GM19099 (cell line): ENCODE data around the gene ARVCF.

Experiments used
- POLR2A ChIP-seq: IDR thresholded peaks from 3 replicates; pipeline ENCODE4 v1.6.1; 2011; ENCODE audit warnings: low read depth; ENCODE audit not compliant: insufficient read length; ENCODE audit errors: extremely low read depth

ARVCF gene

GRCh38 chr22:20057596-20058268, 41.1 kb upstream of the ARVCF start:
- TF ChIP-seq POLR2A, result no peak

DNA sequence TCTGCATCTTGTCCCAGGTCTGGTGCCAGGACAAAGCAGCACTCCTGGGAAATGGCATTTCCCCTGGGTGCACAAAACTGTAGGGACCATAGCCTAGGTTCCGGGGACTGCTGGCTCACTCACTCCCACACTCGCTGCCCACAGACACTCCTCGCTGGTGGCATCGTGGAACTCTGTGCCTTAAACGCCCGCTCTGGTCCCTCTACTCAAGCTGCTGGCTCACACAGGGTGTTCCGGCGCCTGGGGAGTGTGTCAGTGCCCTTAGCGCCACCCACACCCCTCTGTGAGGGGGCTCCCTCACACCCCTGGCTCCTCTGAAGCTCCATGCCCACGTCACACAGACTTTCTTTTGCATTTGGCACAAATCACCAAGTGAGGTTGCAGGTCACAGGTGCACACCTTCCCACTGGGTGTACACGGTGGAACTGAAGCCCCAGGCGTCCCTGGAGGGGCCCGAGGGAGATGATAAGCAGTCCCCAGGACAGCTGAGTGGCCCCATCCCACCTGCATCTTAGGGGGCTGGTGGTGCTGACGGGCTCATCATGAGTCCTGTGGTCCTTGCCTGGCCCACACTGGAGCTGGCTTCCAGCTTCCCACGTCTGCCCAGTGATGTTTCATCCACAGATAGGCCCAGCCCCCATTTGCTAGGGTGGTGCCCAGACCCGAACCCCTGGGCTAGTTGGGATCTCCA, 40.2 kb upstream of the ARVCF start:
- no peak for TF ChIP-seq POLR2A

DNA sequence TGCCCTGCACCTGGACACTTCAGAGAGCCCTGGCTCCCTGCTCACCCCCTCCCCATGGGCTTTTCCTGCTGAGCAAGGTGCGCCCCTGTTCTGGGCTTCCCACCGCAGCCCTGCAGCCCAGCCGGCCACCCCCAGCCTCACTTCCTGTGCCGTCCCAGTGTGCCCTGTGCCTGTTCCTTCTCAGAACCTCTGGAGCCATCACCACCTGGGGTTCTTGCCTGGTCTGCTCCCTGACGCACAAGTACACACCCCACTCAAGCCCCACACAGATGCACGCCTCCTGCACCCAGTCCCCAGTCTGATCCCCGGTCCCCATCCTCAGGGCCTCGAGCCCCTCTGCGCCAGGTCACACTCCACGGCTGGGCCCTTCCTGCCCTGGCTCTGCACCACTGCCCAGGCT, 39.5 kb upstream of the ARVCF start:
- TF ChIP-seq POLR2A, result no peak

DNA sequence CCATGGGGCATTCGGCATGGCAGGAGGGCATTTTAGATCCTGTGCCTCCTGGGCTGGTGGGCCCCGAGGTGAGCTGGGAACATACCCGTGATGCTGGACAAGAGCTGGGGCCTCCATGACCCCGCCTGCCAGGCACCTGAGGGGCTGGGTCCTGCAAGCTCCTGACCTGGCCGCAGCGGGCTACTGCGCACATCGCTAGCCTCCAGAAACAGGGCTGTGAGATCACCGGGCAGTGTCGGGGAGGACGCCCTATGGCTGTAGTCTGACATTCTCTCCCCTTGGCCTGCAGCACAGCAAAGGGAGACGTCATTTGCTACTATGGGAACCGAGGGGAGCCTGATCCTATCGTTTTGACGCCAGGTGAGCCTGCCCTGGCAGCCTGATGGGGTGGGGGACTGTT, 39.0 kb upstream of the ARVCF start:
- TF ChIP-seq POLR2A, result no peak

DNA sequence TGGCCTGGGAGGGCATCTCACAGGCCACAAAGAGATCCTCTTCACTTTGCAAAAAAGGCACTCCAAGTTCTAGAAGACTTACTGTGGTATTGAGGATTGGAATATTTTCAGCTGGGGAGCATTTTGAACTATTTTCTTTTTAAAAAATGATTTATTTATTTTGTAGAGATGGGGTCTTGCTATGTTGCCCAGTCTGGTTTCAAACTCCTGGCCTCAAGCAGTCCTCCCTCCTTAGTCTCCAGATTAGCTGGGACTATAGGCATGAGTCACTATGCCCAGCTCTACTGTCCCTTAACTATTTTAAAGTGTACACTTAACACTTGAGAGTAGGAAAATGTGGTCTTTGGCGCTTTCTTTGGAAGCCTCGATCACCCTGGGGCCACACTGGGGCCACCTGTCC, 38.5 kb upstream of the ARVCF start:
- no peak for TF ChIP-seq POLR2A

GRCh38 chr22:20054485-20054884, 37.9 kb upstream of the ARVCF start:
- no peak for TF ChIP-seq POLR2A

DNA sequence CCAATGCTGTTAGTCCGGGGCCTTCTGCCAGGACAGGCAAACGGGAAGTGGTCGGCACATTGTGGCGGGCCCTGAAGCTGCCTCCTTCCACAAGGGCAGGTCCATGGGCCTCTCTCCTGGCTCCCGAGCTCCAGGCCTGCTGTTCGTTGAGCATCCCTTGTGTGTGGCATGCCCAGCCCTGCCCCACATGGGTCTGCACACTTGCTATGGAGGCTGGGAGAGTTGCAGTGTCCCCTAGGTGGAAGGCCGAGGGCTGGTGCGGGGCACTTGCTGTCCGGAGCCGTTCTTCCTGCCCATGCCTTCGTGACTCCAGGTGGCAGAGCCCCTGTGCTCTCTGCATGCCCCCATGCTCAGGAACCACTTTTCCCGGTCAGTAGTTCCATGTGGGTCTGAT, 37.4 kb upstream of the ARVCF start:
- TF ChIP-seq POLR2A, result no peak

GRCh38 chr22:20053407-20054033, 36.9 kb upstream of the ARVCF start:
- TF ChIP-seq POLR2A, result no peak

DNA sequence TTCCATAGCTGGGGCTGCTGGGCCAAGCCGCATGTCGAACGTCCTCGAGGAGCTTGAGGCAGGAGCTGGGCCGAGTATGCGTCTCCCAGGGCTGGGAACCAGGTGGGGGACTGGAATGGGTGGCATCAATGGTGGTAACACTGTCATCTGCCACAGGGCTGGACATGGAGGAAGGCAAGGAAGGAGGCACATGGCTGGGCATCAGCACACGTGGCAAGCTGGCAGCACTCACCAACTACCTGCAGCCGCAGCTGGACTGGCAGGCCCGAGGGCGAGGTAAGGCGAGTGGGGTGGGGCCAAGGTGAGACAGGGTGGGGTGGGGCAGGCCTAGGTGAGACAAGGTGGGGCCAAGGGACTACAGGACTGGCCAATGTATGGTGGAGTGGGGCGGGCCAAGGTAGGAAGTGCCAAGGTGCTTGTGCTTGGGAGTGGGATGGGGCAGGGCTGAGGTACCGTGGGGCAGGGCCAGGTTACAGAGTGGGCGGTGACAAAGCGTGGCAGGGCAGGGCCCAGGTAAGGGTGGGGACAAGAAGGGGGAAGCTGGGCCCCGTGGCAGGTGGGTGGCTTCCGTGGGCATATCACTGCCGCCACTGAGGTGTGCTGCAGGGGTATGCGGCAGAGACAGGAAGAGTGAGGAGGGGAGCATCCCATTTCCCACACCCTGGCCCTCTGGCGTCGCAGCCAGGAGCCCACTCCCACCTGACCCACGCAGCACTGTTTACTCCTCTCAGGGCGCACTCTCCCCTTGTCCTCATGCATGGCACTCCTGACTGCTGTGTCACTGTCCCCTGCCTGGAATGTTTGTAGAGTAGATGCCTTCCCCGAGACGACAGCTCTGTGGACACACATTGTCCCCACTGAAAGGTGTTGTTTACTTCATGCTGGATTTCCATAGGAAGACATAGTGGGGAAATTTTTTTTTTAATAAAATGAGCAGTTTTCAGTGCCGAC, 36.0 kb upstream of the ARVCF start:
- no peak for TF ChIP-seq POLR2A

DNA sequence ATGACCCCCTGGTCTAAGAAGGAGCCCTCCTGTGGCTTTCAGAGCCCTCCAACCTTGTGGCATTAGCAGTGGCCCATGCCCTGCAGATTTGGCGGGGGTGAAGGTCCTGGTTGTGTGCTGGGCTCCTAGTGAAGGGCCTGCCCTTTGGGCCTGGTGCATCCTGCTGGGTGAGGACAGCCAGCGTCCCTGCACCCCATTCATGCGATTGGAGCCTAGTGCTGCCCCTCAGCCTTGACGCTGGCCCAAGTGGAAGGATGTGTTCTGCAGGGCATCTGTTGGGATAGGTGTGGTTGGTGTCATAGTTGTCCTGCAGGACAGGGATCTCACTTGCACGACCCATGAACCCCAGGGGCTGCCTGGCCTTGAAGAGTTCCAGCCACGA, 35.3 kb upstream of the ARVCF start:
- TF ChIP-seq POLR2A, result no peak

DNA sequence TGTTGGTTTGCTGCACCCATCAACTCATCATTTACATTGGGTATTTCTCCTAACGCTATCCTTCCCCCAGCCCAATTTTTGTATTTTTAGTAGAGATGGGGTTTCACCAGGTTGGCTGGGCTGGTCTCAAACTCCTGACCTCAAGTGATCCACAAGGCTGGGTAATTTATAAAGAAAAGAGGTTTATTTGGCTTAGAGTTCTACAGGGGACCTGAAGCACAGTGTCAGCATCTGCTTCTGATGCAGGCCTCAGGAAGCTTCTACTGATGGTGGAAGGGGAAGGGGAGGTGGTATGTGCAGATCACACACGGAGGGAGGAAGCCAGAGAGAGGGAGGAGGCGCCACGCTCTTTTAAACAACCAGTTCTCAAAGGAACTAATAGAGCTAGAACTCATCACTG, 30.1 kb upstream of the ARVCF start:
- no peak for TF ChIP-seq POLR2A

GRCh38 chr22:20044495-20045151, 28.0 kb upstream of the ARVCF start:
- TF ChIP-seq POLR2A, result no peak

DNA sequence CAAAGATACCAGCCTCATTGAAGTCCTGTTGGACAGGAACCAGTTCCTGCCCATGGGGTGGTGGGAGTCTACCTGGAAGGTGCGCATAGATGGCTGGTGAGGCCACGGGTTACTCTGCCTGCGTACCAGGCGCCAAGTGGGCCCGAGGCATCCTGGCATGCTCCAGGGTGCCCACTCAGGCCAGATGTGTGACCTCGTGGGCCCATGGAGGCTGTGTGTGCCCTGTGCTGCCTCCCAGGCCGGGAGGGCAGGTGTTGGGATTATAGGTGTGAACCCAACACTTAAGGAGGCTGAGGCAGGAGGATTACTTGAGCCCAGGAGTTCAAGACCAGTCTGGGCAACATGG, 27.3 kb upstream of the ARVCF start:
- TF ChIP-seq POLR2A, result no peak

DNA sequence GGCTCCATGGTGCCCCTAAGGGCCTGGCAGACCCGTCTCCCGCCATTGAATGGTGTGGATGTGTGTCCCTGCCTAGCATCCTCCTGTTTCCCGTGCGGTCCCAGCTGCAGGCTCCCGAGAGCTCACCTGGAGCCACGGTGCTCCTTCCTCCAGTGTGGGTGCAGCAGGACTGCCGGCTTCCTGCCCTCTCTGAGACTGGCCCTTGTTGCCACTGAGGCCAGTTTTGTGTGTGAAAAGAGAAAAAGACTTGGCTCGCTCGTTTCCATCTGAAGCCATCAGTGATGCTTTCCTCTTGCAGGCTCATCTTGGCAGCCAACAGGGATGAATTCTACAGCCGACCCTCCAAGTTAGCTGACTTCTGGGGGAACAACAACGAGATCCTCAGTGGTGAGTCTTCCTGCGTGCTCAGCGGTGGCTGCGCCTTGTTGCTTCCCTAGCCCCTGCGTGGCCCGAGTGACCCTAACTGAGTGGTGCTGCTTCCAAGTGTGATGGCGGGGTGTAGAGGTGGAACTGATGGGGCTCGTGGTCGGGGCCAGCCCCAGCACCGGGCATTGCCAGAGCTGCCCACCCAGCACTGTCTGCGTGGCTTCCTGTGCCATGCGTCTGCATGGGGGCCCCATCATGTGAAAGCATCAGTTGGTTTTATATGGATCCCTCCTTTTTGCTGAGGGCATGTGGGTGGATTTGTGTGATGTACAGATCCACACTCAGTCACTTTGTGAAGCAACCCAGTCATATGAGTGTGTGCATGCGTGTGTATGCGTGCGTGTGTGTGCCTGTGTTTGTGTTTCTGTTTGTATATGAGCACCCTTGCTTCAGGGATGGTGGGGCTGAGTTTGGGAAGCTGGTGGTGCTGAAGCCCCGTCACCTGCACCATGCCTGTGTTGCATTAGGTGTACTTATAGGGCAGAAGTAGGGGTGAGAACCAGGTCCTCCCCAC, 26.7 kb upstream of the ARVCF start:
- TF ChIP-seq POLR2A, result no peak
